ENCODE data around the gene ING4. TPM values are rescaled to one million over a fixed set of nuclear protein-coding genes. Genes with fewer than 3 reads are reported as not detected.

The ING4 gene
- total RNA-seq, 1 donor from 2014 or later = 110 TPM

DNA sequence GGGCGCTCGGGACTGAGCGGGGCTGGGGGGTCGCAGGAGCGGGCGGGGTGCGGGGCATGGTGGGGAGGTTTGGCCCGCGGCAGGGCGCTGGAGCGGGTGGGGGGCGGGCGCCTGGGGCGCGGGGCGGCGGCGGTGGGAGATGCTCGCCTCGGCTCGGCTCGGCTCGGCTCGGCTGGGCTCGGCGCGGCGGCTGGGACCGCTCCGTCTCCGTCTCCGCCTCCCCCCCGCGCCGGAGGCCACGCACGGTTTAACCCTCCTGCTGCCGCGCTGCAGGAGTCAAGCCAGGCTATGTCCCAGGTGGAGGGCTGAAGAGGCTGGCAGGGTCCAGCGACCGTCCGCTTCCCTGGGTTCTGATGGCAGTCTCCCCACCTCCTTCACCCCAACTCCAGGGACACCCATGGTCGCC, 37.7 kb upstream of the ING4 start, which contains the start of gene PIANP:
Gene PIANP, minus strand, starts transcription at position 170 of the 406 bp plus-strand sequence. CDS start 2,754 bp downstream, outside the sequence.
- Mint-ChIP-seq H3K9me3 (ENCODE audit: low read depth) (no peaks in the 10 kb centered on the region), H3K27ac (peak within 1 kb of the TSS; percentile 18), H3K27me3 (peaks cover 88% of the 10 kb centered on the region), H3K4me3 (ENCODE audit: low read depth) (peak within 1 kb of the TSS; percentile 71), H3K36me3 (ENCODE audit: insufficient read depth) (no peaks in the 10 kb centered on the region), H3K4me1 (ENCODE audit: low read depth) (peaks cover 9% of the 10 kb centered on the region)
- DNase-seq (ENCODE audit: low spot score, unreplicated experiment) = peak; percentile 67
- TF ChIP-seq, protein P1, sequence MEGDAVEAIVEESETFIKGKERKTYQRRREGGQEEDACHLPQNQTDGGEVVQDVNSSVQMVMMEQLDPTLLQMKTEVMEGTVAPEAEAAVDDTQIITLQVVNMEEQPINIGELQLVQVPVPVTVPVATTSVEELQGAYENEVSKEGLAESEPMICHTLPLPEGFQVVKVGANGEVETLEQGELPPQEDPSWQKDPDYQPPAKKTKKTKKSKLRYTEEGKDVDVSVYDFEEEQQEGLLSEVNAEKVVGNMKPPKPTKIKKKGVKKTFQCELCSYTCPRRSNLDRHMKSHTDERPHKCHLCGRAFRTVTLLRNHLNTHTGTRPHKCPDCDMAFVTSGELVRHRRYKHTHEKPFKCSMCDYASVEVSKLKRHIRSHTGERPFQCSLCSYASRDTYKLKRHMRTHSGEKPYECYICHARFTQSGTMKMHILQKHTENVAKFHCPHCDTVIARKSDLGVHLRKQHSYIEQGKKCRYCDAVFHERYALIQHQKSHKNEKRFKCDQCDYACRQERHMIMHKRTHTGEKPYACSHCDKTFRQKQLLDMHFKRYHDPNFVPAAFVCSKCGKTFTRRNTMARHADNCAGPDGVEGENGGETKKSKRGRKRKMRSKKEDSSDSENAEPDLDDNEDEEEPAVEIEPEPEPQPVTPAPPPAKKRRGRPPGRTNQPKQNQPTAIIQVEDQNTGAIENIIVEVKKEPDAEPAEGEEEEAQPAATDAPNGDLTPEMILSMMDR (IDR thresholded peaks at IDR 0.05; ENCODE audit: unreplicated experiment) = no peak

DNA sequence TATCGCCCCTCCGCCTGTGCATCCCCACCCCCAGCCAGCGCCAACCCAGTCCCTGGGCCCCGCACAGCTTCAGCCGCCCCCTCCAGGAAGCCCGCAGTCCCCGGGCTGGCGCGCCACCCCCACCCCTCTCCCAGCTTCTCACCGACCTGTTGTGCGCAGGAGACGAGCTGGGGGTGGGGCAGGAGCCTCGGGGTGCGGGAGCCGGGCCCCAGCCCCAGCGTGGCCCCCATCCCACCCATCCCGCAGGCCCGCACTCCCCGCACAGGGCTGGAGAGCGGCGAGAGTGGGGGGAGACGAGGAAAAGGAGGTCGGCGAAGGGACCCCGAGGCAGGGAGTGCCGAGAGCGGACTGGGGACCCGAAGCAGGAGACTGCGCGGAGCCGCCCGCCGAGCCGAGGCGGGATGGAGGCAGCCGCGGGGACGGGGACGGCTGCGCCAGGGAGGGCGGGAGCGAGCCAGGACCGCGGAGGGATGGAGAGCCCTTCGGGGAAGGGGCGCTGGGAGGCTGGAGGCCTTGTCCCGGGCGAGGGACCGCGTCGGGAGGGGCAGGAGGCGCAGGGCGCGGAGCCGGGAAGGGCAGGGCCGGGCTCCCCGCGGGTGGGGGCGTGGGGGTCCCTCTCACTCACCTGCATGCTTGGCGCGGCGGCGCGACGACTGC, 37.2 kb upstream of the ING4 start:
- TF ChIP-seq, protein P1 (IDR thresholded peaks at IDR 0.05; ENCODE audit: unreplicated experiment) = no peak
- peak; percentile 41 for DNase-seq (ENCODE audit: low spot score, unreplicated experiment)
- Mint-ChIP-seq H3K9me3 (ENCODE audit: low read depth) (no peaks in the 10 kb centered on the region), H3K27me3 (peaks cover 85% of the 10 kb centered on the region), H3K4me1 (ENCODE audit: low read depth) (peaks cover 9% of the 10 kb centered on the region), H3K36me3 (ENCODE audit: insufficient read depth) (no peaks in the 10 kb centered on the region), H3K27ac (no peak overlapping the region), H3K4me3 (ENCODE audit: low read depth) (peak overlapping the region; percentile 63)

GRCh38 chr12:6699259-6699988, 36.5 kb upstream of the ING4 start:
- H3K27ac Mint-ChIP-seq = no peak overlapping the region
- TF ChIP-seq, protein P1 (IDR thresholded peaks at IDR 0.05; ENCODE audit: unreplicated experiment) = no peak
- peak overlapping the region; percentile 63 for H3K4me3 Mint-ChIP-seq (ENCODE audit: low read depth)
- H3K27me3 Mint-ChIP-seq = peaks cover 81% of the 10 kb centered on the region
- H3K9me3 Mint-ChIP-seq (ENCODE audit: low read depth) = no peaks in the 10 kb centered on the region
- no peak for DNase-seq (ENCODE audit: low spot score, unreplicated experiment)
- no peaks in the 10 kb centered on the region for H3K36me3 Mint-ChIP-seq (ENCODE audit: insufficient read depth)
- H3K4me1 Mint-ChIP-seq (ENCODE audit: low read depth) = peaks cover 9% of the 10 kb centered on the region

DNA sequence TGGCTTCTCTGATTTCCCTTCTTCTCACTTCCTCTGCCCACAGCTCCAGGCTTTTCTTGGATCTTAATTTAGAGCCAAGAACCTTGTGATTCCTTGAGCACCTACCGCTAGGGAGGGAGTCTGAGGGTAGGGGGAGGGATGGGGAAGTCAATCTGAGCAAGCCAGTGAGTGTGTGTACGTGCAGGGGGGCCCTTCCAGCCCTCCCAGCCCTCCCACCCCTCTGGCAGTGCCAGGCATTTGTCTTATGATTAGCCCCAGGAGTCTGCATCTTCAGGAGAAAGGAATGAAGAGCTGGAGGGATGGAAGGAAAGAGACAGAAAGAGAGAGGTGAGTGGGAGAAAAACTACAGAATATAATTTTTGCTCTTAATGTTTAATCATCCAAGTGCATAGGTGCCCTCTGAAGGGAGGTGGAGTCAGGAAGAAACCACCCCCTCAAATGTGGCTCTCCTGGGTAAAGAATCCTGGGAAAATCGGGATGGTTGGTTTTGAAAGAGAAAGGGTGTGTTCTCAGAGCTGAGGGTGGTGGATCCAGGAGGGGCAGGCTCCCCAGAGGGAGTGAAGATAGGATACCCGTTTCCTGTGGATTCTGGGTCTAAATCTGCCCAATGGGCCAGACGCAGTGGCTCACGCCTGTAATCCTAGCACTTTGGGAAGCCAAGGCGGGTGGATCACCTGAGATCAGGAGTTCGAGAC, 35.6 kb upstream of the ING4 start:
- H3K27me3 Mint-ChIP-seq = peaks cover 80% of the 10 kb centered on the region

More for the DNA sequence above, 35.6 kb upstream of the ING4 start:
- Mint-ChIP-seq H3K27ac (no peak overlapping the region), H3K4me1 (ENCODE audit: low read depth) (peaks cover 9% of the 10 kb centered on the region), H3K9me3 (ENCODE audit: low read depth) (no peaks in the 10 kb centered on the region), H3K36me3 (ENCODE audit: insufficient read depth) (no peaks in the 10 kb centered on the region), H3K4me3 (ENCODE audit: low read depth) (peak overlapping the region; percentile 27)
- TF ChIP-seq, protein P1 (IDR thresholded peaks at IDR 0.05; ENCODE audit: unreplicated experiment) = no peak
- no peak for DNase-seq (ENCODE audit: low spot score, unreplicated experiment)

Data from progenitor cell of endocrine pancreas (in vitro differentiated cells).